Activated T-helper 2 cell treated with anti-CD3 and anti-CD28 coated beads, Interferon-gamma antibody, Interleukin-2, Interleukin-4, amounts not matched to agents 10 μg/mL and 5 μg/mL and 100 μg/mL, durations not matched to agents 14 hours and 24 hours and 36 hours (primary cell): ENCODE measurements around the gene CSTF2T. TPM values are rescaled to one million over a fixed set of nuclear protein-coding genes. Genes with fewer than 3 reads are reported as not detected.

ENCODE experiments used
- DNase-seq: peaks from one replicate; pipeline ENCODE4 v3.0.0; 2021; ENCODE audit warnings: low spot score
- H3K27ac Mint-ChIP-seq: one replicate; pipeline ENCODE4 v1.8.0; 2021; ENCODE audit warnings: mixed read lengths
- H3K27me3 Mint-ChIP-seq: one replicate; pipeline ENCODE4 v1.8.0; 2021; ENCODE audit warnings: low read depth, mixed read lengths
- H3K36me3 Mint-ChIP-seq: one replicate; pipeline ENCODE4 v1.8.0; 2021; ENCODE audit warnings: low read depth, mixed read lengths
- H3K4me1 Mint-ChIP-seq: one replicate; pipeline ENCODE4 v1.8.0; 2021; ENCODE audit warnings: low read depth, mixed read lengths
- H3K4me3 Mint-ChIP-seq: one replicate; pipeline ENCODE4 v1.8.0; 2021; ENCODE audit warnings: low read depth, mild to moderate bottlenecking, moderate library complexity, mixed read lengths
- H3K9me3 Mint-ChIP-seq: one replicate; pipeline ENCODE4 v1.8.0; 2021; ENCODE audit warnings: mixed read lengths
- intact Hi-C: fragments of 100-400 bp; cut with micrococcal nuclease; formaldehyde crosslinking; loops from one replicate; pipeline ENCODE4 v1.15.1; 2023
- total RNA-seq: library from RNA; stranded (reverse); gene quantifications from 2 replicates; pipeline ENCODE4 v1.2.3, GENCODE V29; 2022

The CSTF2T gene
- total RNA-seq, 1 donor from 2014 or later, result 39.0 TPM

DNA sequence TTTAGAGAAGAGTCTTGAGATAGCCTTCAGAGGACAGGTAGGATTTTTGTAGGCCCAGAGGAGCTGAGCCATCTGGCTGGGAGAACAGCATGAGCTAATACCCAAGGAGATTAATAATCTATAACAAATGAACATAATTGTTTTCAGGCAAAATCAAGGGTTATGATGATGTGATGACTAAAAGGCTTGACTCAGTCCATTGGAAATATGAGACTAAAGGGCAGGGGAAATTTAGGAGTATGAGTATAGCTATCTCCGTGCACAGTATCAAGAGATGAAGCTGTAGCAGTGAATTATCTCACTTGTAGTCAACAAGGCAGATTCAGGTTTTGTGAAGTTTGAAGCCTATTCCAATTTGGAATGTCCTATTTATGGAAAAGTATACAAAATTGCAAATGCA lies 40.1 kb downstream of the CSTF2T start:
- H3K27ac Mint-ChIP-seq, result no peak overlapping the region
- intact Hi-C loops, result no loop called here
- no peaks in the 10 kb centered on the region for H3K9me3 Mint-ChIP-seq
- no peak for DNase-seq
- no peaks in the 10 kb centered on the region for H3K36me3 Mint-ChIP-seq
- no peaks in the 10 kb centered on the region for H3K4me1 Mint-ChIP-seq
- H3K27me3 Mint-ChIP-seq, result peaks cover 5% of the 10 kb centered on the region
- no peak overlapping the region for H3K4me3 Mint-ChIP-seq

DNA sequence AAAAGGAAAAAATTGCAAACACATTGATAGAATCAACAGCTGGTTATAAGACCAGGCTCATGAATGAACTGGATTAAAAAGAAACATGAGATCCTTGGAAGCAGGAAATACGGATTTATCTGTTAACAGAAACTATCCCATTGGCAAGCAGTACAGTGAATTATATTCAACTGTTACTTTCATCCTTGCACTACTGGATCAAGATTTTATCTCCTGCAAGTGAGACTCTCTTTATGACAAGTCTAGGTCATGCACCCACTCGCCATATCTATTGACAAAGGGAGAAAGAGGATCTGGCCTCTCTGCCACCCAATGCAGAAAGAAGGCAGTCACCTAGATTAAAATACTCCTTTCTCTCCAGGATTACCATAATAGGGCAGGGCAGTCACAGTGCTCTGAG lies 41.4 kb downstream of the CSTF2T start:
- H3K9me3 Mint-ChIP-seq, result no peaks in the 10 kb centered on the region
- H3K27ac Mint-ChIP-seq, result no peak overlapping the region
- no peak for DNase-seq
- no peak overlapping the region for H3K4me3 Mint-ChIP-seq
- no peaks in the 10 kb centered on the region for H3K36me3 Mint-ChIP-seq
- intact Hi-C loops, result no loop called here
- no peaks in the 10 kb centered on the region for H3K4me1 Mint-ChIP-seq
- H3K27me3 Mint-ChIP-seq, result peaks cover 5% of the 10 kb centered on the region

DNA sequence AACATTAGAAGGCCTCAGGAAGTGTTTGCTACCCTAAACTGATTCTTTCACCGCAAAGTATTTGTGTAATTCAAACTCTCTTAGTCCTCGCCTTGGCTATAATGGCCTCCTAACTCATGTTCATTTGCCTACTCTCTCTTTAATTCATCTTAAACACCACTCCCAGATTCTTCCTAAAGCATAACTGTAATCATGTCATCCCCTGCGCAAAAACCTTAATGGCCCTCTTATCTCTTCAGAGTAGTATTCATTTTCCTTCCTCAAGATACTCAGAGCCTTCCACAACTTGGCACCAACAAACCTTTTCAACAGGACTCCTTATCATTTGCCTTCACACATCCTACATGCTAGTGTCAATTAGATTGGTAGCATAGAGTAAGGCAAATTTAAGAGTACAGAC lies 42.9 kb downstream of the CSTF2T start:
- H3K27me3 Mint-ChIP-seq, result peaks cover 6% of the 10 kb centered on the region
- DNase-seq, result no peak
- H3K9me3 Mint-ChIP-seq, result no peaks in the 10 kb centered on the region
- intact Hi-C loops, result no loop called here
- H3K27ac Mint-ChIP-seq, result no peak overlapping the region
- H3K4me3 Mint-ChIP-seq, result no peak overlapping the region
- H3K36me3 Mint-ChIP-seq, result no peaks in the 10 kb centered on the region
- H3K4me1 Mint-ChIP-seq, result no peaks in the 10 kb centered on the region

DNA sequence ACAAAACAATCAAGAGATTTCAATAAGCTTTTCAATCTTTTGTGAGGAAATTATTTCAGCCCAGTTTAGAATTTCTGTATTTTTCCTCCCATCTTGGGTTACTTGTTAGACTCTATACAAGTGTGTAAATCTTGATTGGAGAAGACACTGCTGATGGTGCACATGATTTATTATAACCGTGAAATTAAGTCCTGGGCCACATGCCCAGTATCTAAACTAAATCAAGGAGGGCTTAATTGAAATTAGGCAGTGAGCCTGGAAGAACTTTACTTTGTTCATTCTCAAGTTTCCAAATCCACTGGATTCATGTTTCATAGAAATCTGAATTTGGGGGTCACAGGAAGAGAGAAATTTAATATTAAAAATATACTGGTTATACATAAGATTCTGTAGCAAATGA lies 44.5 kb downstream of the CSTF2T start:
- no peak overlapping the region for H3K27ac Mint-ChIP-seq
- H3K4me1 Mint-ChIP-seq, result no peaks in the 10 kb centered on the region
- H3K4me3 Mint-ChIP-seq, result no peak overlapping the region
- intact Hi-C loops, result no loop called here
- H3K27me3 Mint-ChIP-seq, result peaks cover 6% of the 10 kb centered on the region
- DNase-seq, result no peak
- no peaks in the 10 kb centered on the region for H3K9me3 Mint-ChIP-seq
- no peaks in the 10 kb centered on the region for H3K36me3 Mint-ChIP-seq

DNA sequence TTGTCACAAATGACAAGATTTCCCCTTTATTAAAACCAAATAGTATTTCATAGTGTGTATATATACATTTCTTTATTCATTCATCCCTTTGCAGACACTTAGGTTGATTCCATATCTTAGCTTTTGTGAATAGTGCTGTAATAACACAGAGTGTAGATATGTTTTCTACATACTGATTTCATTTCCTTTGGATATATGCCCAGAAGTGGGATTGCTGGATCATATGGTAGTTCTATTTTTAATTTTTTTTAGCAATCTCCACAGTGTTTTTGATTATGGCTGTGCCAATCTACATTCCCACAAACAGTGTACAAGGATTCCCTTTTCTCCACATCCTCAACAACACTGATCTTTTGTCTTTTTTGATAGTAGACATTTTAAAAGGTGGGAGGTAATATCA lies 46.4 kb downstream of the CSTF2T start:
- H3K4me1 Mint-ChIP-seq, result no peaks in the 10 kb centered on the region
- no peaks in the 10 kb centered on the region for H3K9me3 Mint-ChIP-seq
- intact Hi-C loops, result no loop called here
- H3K27ac Mint-ChIP-seq, result no peak overlapping the region
- no peak for DNase-seq
- H3K4me3 Mint-ChIP-seq, result no peak overlapping the region
- peaks cover 6% of the 10 kb centered on the region for H3K27me3 Mint-ChIP-seq
- H3K36me3 Mint-ChIP-seq, result no peaks in the 10 kb centered on the region

DNA sequence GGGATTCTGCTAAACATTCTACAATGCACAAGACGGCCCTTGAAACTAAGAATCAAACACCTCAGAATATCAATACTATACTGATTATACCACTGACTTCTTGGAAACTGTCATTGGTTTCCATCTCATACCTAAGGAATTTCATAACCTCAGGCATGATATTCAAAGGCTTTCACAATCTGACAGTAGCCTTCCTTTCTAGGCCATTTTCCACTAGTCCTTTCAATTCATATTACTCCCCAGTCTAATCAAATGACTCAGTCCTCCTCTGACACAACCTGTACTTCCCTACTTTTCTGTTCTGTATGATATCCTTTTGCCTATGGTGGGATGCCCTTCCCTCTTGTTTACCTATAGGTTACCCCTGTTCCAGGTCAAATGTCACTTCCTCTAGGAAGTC lies 48.3 kb downstream of the CSTF2T start:
- Mint-ChIP-seq H3K4me1 (no peaks in the 10 kb centered on the region), H3K4me3 (no peak overlapping the region), H3K36me3 (no peaks in the 10 kb centered on the region), H3K9me3 (no peaks in the 10 kb centered on the region), H3K27ac (no peak overlapping the region), H3K27me3 (peaks cover 3% of the 10 kb centered on the region)
- intact Hi-C loops, result no loop called here
- no peak for DNase-seq

DNA sequence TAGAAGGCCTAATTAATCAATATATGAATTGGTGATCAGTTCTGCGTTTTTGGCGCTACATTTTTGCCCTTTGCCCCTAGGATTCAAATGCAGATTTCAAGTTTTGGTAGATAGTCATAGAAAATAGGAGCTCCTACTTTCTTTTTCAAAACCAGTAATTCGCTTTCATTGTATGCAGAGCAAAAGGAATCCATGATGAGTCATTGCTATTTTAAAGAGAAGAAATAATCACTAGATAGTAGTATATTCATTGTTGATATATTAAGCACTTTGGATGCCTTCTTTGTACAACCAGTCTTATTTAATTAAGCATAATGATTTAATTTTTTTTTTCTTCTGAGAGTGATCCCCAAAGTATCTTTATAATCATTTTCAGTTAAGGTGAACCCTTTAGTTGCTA lies 50.3 kb downstream of the CSTF2T start:
- no peak overlapping the region for H3K4me3 Mint-ChIP-seq
- no peaks in the 10 kb centered on the region for H3K36me3 Mint-ChIP-seq
- intact Hi-C loops, result no loop called here
- no peak for DNase-seq
- H3K4me1 Mint-ChIP-seq, result no peaks in the 10 kb centered on the region
- H3K9me3 Mint-ChIP-seq, result no peaks in the 10 kb centered on the region
- no peak overlapping the region for H3K27ac Mint-ChIP-seq
- H3K27me3 Mint-ChIP-seq, result peaks cover 6% of the 10 kb centered on the region
